ENCODE measurements around the gene TRAPPC2B.

DNA sequence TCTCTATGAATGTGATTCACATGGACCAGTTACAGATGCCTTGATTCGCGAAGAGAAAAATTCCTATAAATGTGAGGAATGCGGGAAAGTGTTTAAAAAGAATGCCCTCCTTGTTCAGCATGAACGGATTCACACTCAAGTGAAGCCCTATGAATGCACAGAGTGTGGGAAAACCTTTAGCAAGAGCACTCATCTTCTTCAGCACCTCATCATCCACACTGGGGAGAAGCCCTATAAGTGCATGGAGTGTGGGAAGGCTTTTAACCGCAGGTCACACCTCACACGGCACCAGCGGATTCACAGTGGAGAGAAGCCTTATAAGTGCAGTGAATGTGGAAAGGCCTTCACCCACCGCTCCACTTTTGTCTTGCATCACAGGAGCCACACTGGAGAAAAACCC, 35.4 kb upstream of the TRAPPC2B start:
- TF ChIP-seq, protein P1, sequence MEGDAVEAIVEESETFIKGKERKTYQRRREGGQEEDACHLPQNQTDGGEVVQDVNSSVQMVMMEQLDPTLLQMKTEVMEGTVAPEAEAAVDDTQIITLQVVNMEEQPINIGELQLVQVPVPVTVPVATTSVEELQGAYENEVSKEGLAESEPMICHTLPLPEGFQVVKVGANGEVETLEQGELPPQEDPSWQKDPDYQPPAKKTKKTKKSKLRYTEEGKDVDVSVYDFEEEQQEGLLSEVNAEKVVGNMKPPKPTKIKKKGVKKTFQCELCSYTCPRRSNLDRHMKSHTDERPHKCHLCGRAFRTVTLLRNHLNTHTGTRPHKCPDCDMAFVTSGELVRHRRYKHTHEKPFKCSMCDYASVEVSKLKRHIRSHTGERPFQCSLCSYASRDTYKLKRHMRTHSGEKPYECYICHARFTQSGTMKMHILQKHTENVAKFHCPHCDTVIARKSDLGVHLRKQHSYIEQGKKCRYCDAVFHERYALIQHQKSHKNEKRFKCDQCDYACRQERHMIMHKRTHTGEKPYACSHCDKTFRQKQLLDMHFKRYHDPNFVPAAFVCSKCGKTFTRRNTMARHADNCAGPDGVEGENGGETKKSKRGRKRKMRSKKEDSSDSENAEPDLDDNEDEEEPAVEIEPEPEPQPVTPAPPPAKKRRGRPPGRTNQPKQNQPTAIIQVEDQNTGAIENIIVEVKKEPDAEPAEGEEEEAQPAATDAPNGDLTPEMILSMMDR (conservative IDR thresholded peaks at IDR 0.05; ENCODE audit: low read length): no peak
- no peak for TF ChIP-seq EZH2phosphoT487 (IDR thresholded peaks at IDR 0.05; ENCODE audit: borderline replicate concordance, low read depth, low read length)
